Hematopoietic multipotent progenitor cell treated with erythropoietin and hydrocortisone succinate and interleukin-3 and kit ligand, for 17 days (in vitro differentiated cells): ENCODE data around the gene P3H1.
"Not testable (repeated sequence)": the region's sequence is repeated elsewhere in the genome, so short reads cannot be mapped to it uniquely, and the experiment has no call there.

Experiments used
- DNase-seq: peaks from one replicate; pipeline ENCODE4 v3.0.0-alpha.2; 2015; ENCODE audit warnings: low spot score

P3H1 gene

GRCh38 chr1:42773420-42773819 lies 6.6 kb upstream of the P3H1 start:
- DNase-seq = no peak

- DNase-seq = no peak
These were observed 3.0 kb upstream of the P3H1 start for GRCh38 chr1:42769811-42770210.

GRCh38 chr1:42768172-42768571 lies 1.3 kb upstream of the P3H1 start:
- DNase-seq = peak; percentile 20

DNA sequence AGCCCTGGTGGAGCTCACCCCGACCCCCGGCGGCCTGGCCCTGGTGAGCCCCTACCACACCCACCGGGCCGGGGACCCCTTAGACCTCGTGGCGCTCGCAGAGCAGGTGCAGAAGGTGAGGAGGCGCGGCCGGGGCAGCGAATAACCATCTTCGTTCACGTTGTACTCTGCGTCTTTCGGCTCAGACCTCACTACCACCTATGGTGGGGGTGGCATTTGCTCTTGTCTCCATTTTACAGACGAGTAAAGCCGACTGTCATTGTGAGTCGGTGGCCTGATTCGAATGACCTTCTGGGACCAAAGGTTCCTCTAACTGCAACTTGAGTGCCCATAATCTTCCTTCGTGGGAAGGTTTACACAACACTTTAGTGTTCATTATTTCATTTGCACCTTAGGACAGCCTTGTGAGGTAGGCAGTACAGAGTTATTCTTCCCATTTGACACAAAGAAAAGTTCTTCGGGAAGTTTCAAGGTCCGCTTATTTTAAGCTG lies 727 bp upstream of the P3H1 start:
- DNase-seq = no peak

- DNase-seq = no peak
These were observed 742 bp downstream of the P3H1 start for GRCh38 chr1:42765832-42766740.

GRCh38 chr1:42765269-42765668 lies 1.6 kb downstream of the P3H1 start:
- no peak for DNase-seq

GRCh38 chr1:42762269-42762668 lies 4.6 kb downstream of the P3H1 start:
- no peak for DNase-seq

DNA sequence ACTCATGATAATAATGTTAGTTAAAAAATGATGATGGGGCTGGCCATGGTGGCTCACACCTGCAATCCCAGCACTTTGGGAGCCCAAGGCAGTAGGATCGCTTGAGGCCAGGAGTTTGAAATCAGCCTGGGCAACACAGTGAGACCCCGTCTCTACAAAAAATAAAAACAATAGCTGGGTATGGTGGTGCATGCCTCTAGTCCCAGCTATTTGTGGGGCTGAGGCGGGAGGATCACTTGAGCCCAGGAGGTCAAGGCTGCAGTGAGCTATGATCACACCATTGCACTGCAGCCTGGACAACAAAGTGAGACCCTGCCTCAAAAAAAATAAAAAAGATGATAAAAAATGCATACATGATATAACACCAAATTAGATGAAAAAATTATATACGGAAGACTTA lies 5.3 kb downstream of the P3H1 start:
- DNase-seq = no peak

DNA sequence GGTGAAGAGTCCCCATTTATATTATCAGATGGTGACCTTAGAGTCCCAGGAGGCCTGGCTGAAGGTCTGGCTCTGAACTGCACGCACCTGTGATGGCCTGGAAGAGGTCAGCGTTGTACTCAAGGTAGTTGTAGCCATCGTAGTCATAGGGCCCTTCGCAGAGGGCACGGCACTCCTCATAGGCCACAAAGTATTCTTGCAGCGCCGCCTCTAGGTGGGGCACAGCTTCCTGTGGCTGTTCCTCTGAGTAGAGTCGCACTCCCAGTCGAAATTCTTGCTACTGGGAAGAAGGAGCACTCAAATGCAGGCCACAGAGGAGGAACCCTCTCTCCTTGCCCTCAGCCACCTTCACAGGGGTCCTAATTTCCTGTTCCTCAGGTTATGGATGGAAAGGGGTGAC lies 7.7 kb downstream of the P3H1 start:
- no peak for DNase-seq

DNA sequence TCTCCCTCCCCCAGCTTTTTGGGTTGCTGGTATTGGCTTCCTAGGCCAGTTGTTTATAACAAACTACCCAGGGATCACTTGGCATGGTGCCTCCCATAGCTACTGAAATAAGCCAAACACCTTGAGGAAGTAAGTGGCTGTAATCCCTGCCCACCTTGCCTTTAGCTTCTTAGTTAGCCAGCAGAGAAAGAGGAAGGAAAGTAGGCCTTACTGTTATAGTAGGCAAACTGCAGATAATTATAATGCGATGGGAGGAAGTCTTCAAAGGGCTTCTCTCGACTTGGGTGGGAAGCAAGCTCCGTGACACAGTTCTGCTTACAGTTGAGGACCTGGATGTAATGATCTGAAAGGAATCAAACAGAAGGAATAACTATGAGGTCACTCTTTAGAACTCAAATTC lies 8.2 kb downstream of the P3H1 start:
- no peak for DNase-seq

DNA sequence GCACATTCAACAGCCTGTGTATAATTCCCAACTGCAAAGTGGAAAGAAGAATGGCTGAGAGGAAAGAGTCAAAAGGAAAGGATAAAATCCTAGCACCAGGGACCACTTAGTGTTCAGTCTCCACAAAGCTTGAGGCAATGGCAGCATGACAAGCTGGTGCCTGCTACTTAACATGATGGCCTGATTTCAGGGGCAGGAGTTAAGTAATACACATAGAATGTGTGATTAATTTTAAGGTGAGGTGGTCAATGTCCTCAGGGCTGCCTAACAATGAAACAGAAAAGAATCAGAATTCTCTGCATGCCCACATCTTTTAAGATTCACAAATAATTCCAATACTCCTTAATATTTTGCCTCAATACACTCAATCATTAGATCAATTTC lies 8.9 kb downstream of the P3H1 start:
- no peak for DNase-seq

- DNase-seq = peak; percentile 63
These were observed 9.6 kb downstream of the P3H1 start for GRCh38 chr1:42756956-42757891.

GRCh38 chr1:42753070-42753469 lies 13.8 kb downstream of the P3H1 start:
- no peak for DNase-seq

DNA sequence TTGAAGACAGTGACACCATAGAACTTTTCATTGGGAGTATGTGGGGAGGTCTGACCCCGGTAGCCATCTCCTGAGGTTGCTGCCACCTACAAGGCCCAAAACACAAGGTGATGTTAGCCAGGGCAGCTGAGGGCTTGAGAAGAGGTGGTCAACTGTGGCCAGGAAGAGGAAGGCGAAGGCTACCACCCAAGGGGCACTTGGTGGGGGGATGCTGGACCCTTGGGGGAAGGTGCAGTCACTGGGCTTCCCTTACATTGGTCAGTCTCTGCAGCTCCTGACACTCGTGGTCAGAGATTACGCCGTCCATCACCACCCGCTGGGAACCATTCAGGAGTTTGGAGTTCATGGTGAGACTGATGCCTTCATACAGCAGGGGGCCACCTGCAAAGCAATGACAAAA lies 14.5 kb downstream of the P3H1 start:
- no peak for DNase-seq

GRCh38 chr1:42751511-42752070 lies 15.2 kb downstream of the P3H1 start:
- not testable (repeated sequence) for DNase-seq

GRCh38 chr1:42750041-42750440 lies 16.8 kb downstream of the P3H1 start:
- no peak for DNase-seq

- no peak for DNase-seq
These were observed 18.1 kb downstream of the P3H1 start for GRCh38 chr1:42748461-42749410.

GRCh38 chr1:42748021-42748420 lies 18.8 kb downstream of the P3H1 start:
- no peak for DNase-seq

GRCh38 chr1:42747125-42747524 lies 19.7 kb downstream of the P3H1 start:
- peak; percentile 48 for DNase-seq

- no peak for DNase-seq
These were observed 20.3 kb downstream of the P3H1 start for GRCh38 chr1:42746436-42747105.

GRCh38 chr1:42745851-42746250 lies 21.0 kb downstream of the P3H1 start:
- no peak for DNase-seq
